ENCODE results near the gene ADAT2. TPM values are rescaled to one million over a fixed set of nuclear protein-coding genes. Genes with fewer than 3 reads are reported as not detected.

ADAT2 gene
- total and polyA plus RNA-seq, 10 of the 15 experiments (the other 5 are each of a cell fraction or from before 2014, with no cell fraction given), result 7.8 to 38.6 (median 17.3) TPM

- Histone ChIP-seq H3K27ac (ENCODE audit: control insufficient read depth, insufficient read depth) (no peak overlapping the region), H3K4me2 (ENCODE audit: control insufficient read depth, insufficient read depth) (no peak overlapping the region), H3K36me3 (ENCODE audit: control insufficient read depth in 2 of 2, insufficient read depth in 2 of 2, low read length in 1 of 2) (peaks cover 0 to 13% of the 10 kb centered on the region in 2 experiments; a peak in 2 of 4 replicates), H2AFZ (ENCODE audit: control insufficient read depth, low read depth, low read length) (no peak overlapping the region), H3K4me3 (no peak overlapping the region), H4K20me1 (ENCODE audit: control insufficient read depth, insufficient read depth) (no peaks in the 10 kb centered on the region), H3K27me3 (replicated peaks in 1 of 2; ENCODE audit: control insufficient read depth in 2 of 2, insufficient read depth in 2 of 2, low read length in 1 of 2) (no peaks in the 10 kb centered on the region), H3K9ac (ENCODE audit: control insufficient read depth, insufficient read depth, low read length) (no peak overlapping the region), H3K9me3 (replicated peaks; ENCODE audit: control insufficient read depth, insufficient read depth, low read length) (no peaks in the 10 kb centered on the region), H3K4me1 (ENCODE audit: control insufficient read depth, insufficient read depth, low read length) (no peaks in the 10 kb centered on the region), H3K79me2 (ENCODE audit: control insufficient read depth, insufficient read depth, low read length) (no peaks in the 10 kb centered on the region)
- no peak for TF ChIP-seq NFYB (IDR thresholded peaks at IDR 0.05; ENCODE audit: insufficient read depth, low read depth, low read length)
- intact Hi-C loops (cut with micrococcal nuclease; ENCODE audit: unreplicated experiment) (no loop called here), in situ Hi-C loops (cut with MboI) (no loop called here)
- no peak for ATAC-seq
- DNase-seq (ENCODE audit: low read depth, low spot score), result no peak
- BruUV-seq (replicated peaks), result no TSS peak
- POLR2A ChIA-PET, result no interaction called here
- 99% methylated on average over 4 of the region's 4 CpGs for WGBS (ENCODE audit: insufficient coverage, insufficient replicate concordance, low lambda C conversion rate, missing lambda C conversion rate)
- RAD21 ChIA-PET (ENCODE audit: unreplicated experiment), result interaction anchor here (0.7 kb wide), 1 partner anchor 11 kb away, joined by 3 read pairs; no protein-coding TSS in a partner anchor
- FAIRE-seq, result no peak
- CTCF ChIA-PET, result interaction anchor here (1.1 to 1.9 kb wide), 2 partner anchors 13 to 15 kb away, joined by 5 to 10 read pairs; no protein-coding TSS in a partner anchor
- SMC1A ChIA-PET (ENCODE audit: uncharacterized antibody, unreplicated experiment), result no interaction called here
Observed at GRCh38 chr6:143498428-143498827, 47.9 kb upstream of the ADAT2 start.

GRCh38 chr6:143496974-143497373 lies 46.5 kb upstream of the ADAT2 start:
- H3K9ac ChIP-seq (ENCODE audit: control insufficient read depth, insufficient read depth, low read length), result no peak overlapping the region
- no peak for ATAC-seq
- H2AFZ ChIP-seq (ENCODE audit: control insufficient read depth, low read depth, low read length), result no peak overlapping the region
- POLR2A ChIA-PET, result interaction anchor here (0.6 to 0.9 kb wide), 2 partner anchors 11 to 16 kb away, joined by 3 read pairs; no protein-coding TSS in a partner anchor
- RAD21 ChIA-PET (ENCODE audit: unreplicated experiment), result no interaction called here
- H3K36me3 ChIP-seq (ENCODE audit: control insufficient read depth in 2 of 2, insufficient read depth in 2 of 2, low read length in 1 of 2), result peaks cover 0 to 13% of the 10 kb centered on the region in 2 experiments; a peak in 2 of 4 replicates
- CTCF ChIA-PET, result interaction anchor here (1.0 to 1.9 kb wide), 6 partner anchors 10 to 445 kb away, joined by 3 to 10 read pairs (median 4); no protein-coding TSS in a partner anchor
- no peaks in the 10 kb centered on the region for H3K4me1 ChIP-seq (ENCODE audit: control insufficient read depth, insufficient read depth, low read length)
- H3K9me3 ChIP-seq (replicated peaks; ENCODE audit: control insufficient read depth, insufficient read depth, low read length), result no peaks in the 10 kb centered on the region
- no peak overlapping the region for H3K27ac ChIP-seq (ENCODE audit: control insufficient read depth, insufficient read depth)
- TF ChIP-seq SIN3A (IDR thresholded peaks at IDR 0.05; ENCODE audit: low read depth, low read length), result no peak
- no peak for TF ChIP-seq BMI1 (IDR thresholded peaks at IDR 0.05; ENCODE audit: borderline replicate concordance)
- no peak for TF ChIP-seq ZBED1 (IDR thresholded peaks at IDR 0.05; ENCODE audit: borderline replicate concordance)
- no TSS peak for BruUV-seq (replicated peaks)
- WGBS (ENCODE audit: insufficient coverage, insufficient replicate concordance, low lambda C conversion rate, missing lambda C conversion rate), result 94% methylated on average over 1 of the region's 1 CpG
- intact Hi-C loops (cut with micrococcal nuclease; ENCODE audit: unreplicated experiment), result no loop called here
- in situ Hi-C loops (cut with MboI), result no loop called here
- no peak overlapping the region for H3K4me2 ChIP-seq (ENCODE audit: control insufficient read depth, insufficient read depth)
- SMC1A ChIA-PET (ENCODE audit: uncharacterized antibody, unreplicated experiment), result interaction anchor here (0.7 to 1.3 kb wide), 4 partner anchors 9 to 308 kb away, joined by 3 to 6 read pairs (median 4); no protein-coding TSS in a partner anchor
- H3K27me3 ChIP-seq (replicated peaks in 1 of 2; ENCODE audit: control insufficient read depth in 2 of 2, insufficient read depth in 2 of 2, low read length in 1 of 2), result no peaks in the 10 kb centered on the region
- H3K4me3 ChIP-seq, result no peak overlapping the region
- FAIRE-seq, result no peak
- no peak for DNase-seq (ENCODE audit: low read depth, low spot score)
- H4K20me1 ChIP-seq (ENCODE audit: control insufficient read depth, insufficient read depth), result no peaks in the 10 kb centered on the region
- H3K79me2 ChIP-seq (ENCODE audit: control insufficient read depth, insufficient read depth, low read length), result no peaks in the 10 kb centered on the region

All from GM12878 (cell line).